MM.1S (cell line): ENCODE data around the gene LY86.

ENCODE experiments used
- DNase-seq: peaks from one replicate; pipeline ENCODE4 v3.0.0-alpha.2; 2015
- H2AFZ ChIP-seq: fragments of 300-600 bp; sonication (generic); 2 replicates; pipeline ENCODE4 v1.6.0; 2016; ENCODE audit warnings: antibody characterized with exemption, low read length
- H3F3A ChIP-seq: fragments of 300-600 bp; sonication (generic); 2 replicates; pipeline ENCODE4 v1.6.1; 2016; ENCODE audit warnings: mild to moderate bottlenecking, antibody characterized with exemption, low read length, moderate library complexity, mixed read lengths; ENCODE audit not compliant: insufficient read depth
- H3K27ac ChIP-seq: fragments of 300-600 bp; sonication (generic); 2 replicates; pipeline ENCODE4 v1.5.1; 2016; ENCODE audit warnings: mild to moderate bottlenecking, low read length
- H3K27me3 ChIP-seq: fragments of 300-600 bp; sonication (generic); replicated peaks from 2 replicates; pipeline ENCODE4 v1.6.0; 2016; ENCODE audit warnings: low read length; ENCODE audit not compliant: insufficient read depth
- H3K36me3 ChIP-seq: fragments of 300-600 bp; sonication (generic); replicated peaks from 2 replicates; pipeline ENCODE4 v1.6.1; 2016; ENCODE audit warnings: mild to moderate bottlenecking, low read length, mixed read lengths; ENCODE audit not compliant: insufficient read depth
- H3K4me1 ChIP-seq: fragments of 300-600 bp; sonication (generic); 2 replicates; pipeline ENCODE4 v1.6.1; 2016; ENCODE audit warnings: low read length, mixed read lengths
- H3K4me2 ChIP-seq: fragments of 300-600 bp; sonication (generic); 2 replicates; pipeline ENCODE4 v1.6.0; 2016; ENCODE audit warnings: low read depth, low read length
- H3K4me3 ChIP-seq: fragments of 300-600 bp; sonication (generic); 2 replicates; pipeline ENCODE4 v1.5.1; 2016; ENCODE audit warnings: low read length, mixed read lengths
- H3K79me2 ChIP-seq: fragments of 300-600 bp; sonication (generic); 2 replicates; pipeline ENCODE4 v1.6.1; 2016; ENCODE audit warnings: mixed run types, low read length, mixed read lengths
- H3K9ac ChIP-seq: fragments of 300-600 bp; sonication (generic); 2 replicates; pipeline ENCODE4 v1.6.1; 2016; ENCODE audit warnings: low read length, mixed read lengths
- H3K9me2 ChIP-seq: fragments of 300-600 bp; sonication (generic); replicated peaks from 2 replicates; pipeline ENCODE4 v1.6.1; 2016; ENCODE audit warnings: mild to moderate bottlenecking, low read length, mixed read lengths; ENCODE audit not compliant: insufficient read depth
- H3K9me3 ChIP-seq: fragments of 300-600 bp; sonication (generic); replicated peaks from 2 replicates; pipeline ENCODE4 v1.6.1; 2016; ENCODE audit warnings: mild to moderate bottlenecking, low read length, mixed read lengths; ENCODE audit not compliant: insufficient read depth
- H4K20me1 ChIP-seq: fragments of 300-600 bp; sonication (generic); 2 replicates; pipeline ENCODE4 v1.6.1; 2016; ENCODE audit warnings: mild to moderate bottlenecking, low read length, moderate library complexity, mixed read lengths; ENCODE audit not compliant: insufficient read depth
- CTCF ChIP-seq: fragments of 300-600 bp; sonication (generic); IDR thresholded peaks from 2 replicates; pipeline ENCODE4 v1.5.1; 2016; ENCODE audit warnings: antibody characterized with exemption, low read length, mixed read lengths
- EZH2 ChIP-seq: fragments of 300-600 bp; sonication (generic); optimal IDR thresholded peaks from 2 replicates; pipeline ENCODE3; 2017; ENCODE audit warnings: low read depth, mild to moderate bottlenecking, antibody characterized with exemption, low read length, mixed read lengths
- EZH2phosphoT487 ChIP-seq: fragments of 300-600 bp; sonication (generic); IDR thresholded peaks from 2 replicates; pipeline ENCODE4 v1.6.1; 2018; ENCODE audit warnings: antibody characterized with exemption, low read length

LY86 gene

GRCh38 chr6:6679633-6680032 lies 91.1 kb downstream of the LY86 start:
- no peak overlapping the region for H2AFZ ChIP-seq
- no peak overlapping the region for H3K4me2 ChIP-seq
- H3K79me2 ChIP-seq, result no peaks in the 10 kb centered on the region
- H3K27ac ChIP-seq, result no peak overlapping the region
- H3K9me2 ChIP-seq, result no peaks in the 10 kb centered on the region
- H3F3A ChIP-seq, result no peaks in the 10 kb centered on the region
- no peak overlapping the region for H3K9ac ChIP-seq
- 0 out of 2 replicates have a peak, but pooled peaks cover 4% of the 10 kb centered on the region for H3K4me1 ChIP-seq
- no peaks in the 10 kb centered on the region for H3K27me3 ChIP-seq
- no peak overlapping the region for H3K4me3 ChIP-seq
- no peak for DNase-seq
- no peaks in the 10 kb centered on the region for H3K36me3 ChIP-seq
- TF ChIP-seq EZH2phosphoT487 (no peak), CTCF (no peak), EZH2 (no peak)
- no peaks in the 10 kb centered on the region for H4K20me1 ChIP-seq
- H3K9me3 ChIP-seq, result no peaks in the 10 kb centered on the region

GRCh38 chr6:6680526-6680925 lies 92.0 kb downstream of the LY86 start:
- DNase-seq, result no peak
- Histone ChIP-seq H3K9me3 (no peaks in the 10 kb centered on the region), H3K9ac (no peak overlapping the region), H4K20me1 (no peaks in the 10 kb centered on the region), H3K4me2 (no peak overlapping the region), H3K27ac (no peak overlapping the region), H3K9me2 (no peaks in the 10 kb centered on the region), H3F3A (no peaks in the 10 kb centered on the region), H3K36me3 (no peaks in the 10 kb centered on the region), H3K79me2 (no peaks in the 10 kb centered on the region), H2AFZ (no peak overlapping the region), H3K27me3 (no peaks in the 10 kb centered on the region), H3K4me1 (0 out of 2 replicates have a peak, but pooled peaks cover 4% of the 10 kb centered on the region), H3K4me3 (no peak overlapping the region)
- no peak for TF ChIP-seq EZH2
- TF ChIP-seq EZH2phosphoT487, result no peak
- no peak for TF ChIP-seq CTCF

GRCh38 chr6:6681075-6681849 lies 92.7 kb downstream of the LY86 start:
- no peak for DNase-seq
- H3K27me3 ChIP-seq, result no peaks in the 10 kb centered on the region
- H3K79me2 ChIP-seq, result no peaks in the 10 kb centered on the region
- H3K9me3 ChIP-seq, result no peaks in the 10 kb centered on the region
- H3K36me3 ChIP-seq, result no peaks in the 10 kb centered on the region
- H4K20me1 ChIP-seq, result no peaks in the 10 kb centered on the region
- no peak for TF ChIP-seq CTCF
- no peak for TF ChIP-seq EZH2
- no peak for TF ChIP-seq EZH2phosphoT487
- H3K27ac ChIP-seq, result no peak overlapping the region
- H3K4me3 ChIP-seq, result no peak overlapping the region
- H3F3A ChIP-seq, result no peaks in the 10 kb centered on the region
- H3K4me1 ChIP-seq, result 0 out of 2 replicates have a peak, but pooled peaks cover 4% of the 10 kb centered on the region
- H3K9me2 ChIP-seq, result no peaks in the 10 kb centered on the region
- no peak overlapping the region for H3K4me2 ChIP-seq
- no peak overlapping the region for H2AFZ ChIP-seq
- no peak overlapping the region for H3K9ac ChIP-seq
